CD4-positive, alpha-beta T cell treated with Interleukin-17A for 4 hours (primary cell): ENCODE data around the gene ADAMTSL4.
"Not testable (repeated sequence)": the region's sequence is repeated elsewhere in the genome, so short reads cannot be mapped to it uniquely, and the experiment has no call there.

Source experiments
- DNase-seq: peaks from one replicate; pipeline ENCODE4 v3.0.0-alpha.2; 2020; ENCODE audit warnings: mixed read lengths

Gene ADAMTSL4

DNA sequence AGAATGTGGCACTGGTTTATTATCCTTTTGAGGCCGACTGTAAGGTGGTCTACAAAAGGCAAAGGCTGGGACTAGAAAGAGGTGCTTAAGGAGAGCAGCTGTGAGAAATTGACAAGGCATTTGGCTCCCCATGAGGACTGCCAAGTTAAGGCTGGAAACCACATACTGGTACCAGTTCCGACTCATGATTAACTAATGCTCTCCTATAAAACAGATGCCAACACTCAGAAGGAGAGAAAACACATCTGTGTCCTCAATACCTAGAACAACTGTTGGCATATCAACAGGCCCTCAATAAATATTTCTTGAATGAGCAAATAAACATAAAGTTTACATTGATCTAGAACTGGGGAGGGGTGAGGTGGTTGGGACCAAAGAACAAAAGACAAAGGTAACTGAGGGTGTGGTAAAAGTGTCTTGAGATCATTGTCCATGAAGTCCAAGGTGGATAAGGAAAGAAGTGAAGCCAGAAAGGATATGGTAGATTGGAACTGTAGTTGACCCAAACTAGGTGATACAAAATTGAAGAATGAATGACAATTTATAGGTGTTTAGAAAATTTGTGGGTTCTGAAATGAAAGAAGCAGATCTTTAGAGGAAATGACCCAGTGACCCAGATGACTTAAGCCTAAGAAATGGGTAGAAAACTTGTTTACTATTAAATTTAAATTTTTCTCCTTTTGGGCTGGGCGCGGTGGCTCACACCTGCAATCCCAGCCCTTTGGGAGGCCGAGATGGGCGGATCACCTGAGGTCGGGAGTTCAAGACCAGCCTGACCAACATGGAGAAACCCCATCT lies 47.1 kb downstream of the ADAMTSL4 start:
- no peak for DNase-seq

DNA sequence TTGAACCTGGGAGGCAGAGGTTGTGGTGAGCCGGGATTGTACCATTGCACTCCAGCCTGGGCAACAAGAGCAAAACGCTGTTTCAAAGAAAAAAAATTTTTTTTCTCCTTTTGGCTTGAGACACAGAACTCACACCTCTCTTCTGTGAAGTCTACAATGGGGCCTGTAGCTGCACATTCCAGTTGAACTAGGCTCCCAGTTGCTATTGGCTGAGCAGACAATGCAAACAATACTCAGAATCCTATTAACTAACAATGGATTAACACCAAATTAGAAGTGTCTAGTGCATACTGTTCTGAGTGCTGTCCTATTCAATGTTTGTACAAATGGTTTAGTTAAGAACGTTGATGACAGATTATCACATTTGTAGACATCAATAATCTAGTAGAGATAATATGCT lies 47.8 kb downstream of the ADAMTSL4 start:
- DNase-seq, result no peak

- DNase-seq, result not testable (repeated sequence)
Measured at GRCh38 chr1:150598346-150598745, 49.1 kb downstream of the ADAMTSL4 start.

DNA sequence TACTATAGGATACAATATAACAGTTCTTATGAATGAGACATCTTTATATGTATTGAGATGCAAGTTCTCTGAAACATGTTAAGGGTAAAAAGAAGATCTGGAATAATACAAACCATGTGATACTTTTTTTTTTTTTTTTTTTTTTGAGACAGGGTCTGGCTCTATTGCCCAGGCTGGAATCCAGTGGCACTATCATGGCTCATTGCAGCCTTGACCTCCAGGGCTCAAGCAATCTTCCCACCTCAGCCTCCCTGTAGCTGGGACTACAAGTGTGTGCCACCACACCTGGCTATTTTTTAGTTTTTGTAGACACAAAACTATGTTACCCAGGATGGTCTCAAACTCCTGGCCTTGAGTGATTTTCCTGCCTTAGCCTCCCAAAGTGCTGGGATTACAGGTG lies 52.3 kb downstream of the ADAMTSL4 start:
- no peak for DNase-seq

GRCh38 chr1:150602372-150602771 lies 53.2 kb downstream of the ADAMTSL4 start:
- DNase-seq, result not testable (repeated sequence)

- DNase-seq, result no peak
Measured at GRCh38 chr1:150603711-150604110, 54.5 kb downstream of the ADAMTSL4 start.

DNA sequence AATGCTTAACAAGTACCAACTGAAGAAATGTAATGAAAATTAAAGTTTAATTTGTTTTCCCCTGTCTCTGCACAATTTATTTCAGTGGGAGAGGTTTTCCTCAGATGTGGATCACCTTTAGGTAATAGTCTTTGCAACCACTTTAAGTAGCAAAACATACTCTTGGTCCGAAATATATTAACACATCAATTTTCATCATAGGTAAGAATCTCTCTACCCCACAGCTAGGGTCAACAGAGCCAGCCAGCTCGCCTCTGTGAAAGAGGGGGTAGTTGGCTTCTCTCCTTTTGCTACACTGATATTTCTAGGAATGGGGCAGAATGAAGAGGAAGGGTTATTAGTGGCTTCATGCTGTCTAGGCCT lies 55.0 kb downstream of the ADAMTSL4 start:
- DNase-seq, result no peak

DNA sequence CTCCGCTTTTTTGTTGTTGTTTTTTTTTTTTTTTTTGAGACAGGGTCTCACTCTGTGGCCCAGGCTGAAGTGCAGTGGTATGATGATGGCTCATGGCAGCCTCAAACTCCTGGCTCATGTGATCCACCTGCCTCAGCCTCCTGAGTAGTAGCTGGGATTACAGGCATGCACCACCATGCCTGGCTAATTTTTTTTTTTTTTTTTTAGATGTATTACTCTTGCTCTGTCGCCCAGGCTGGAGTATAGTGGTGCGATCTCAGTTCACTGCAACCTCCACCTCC lies 56.2 kb downstream of the ADAMTSL4 start:
- not testable (repeated sequence) for DNase-seq

- no peak for DNase-seq
Measured at GRCh38 chr1:150606463-150607142, 57.4 kb downstream of the ADAMTSL4 start.

DNA sequence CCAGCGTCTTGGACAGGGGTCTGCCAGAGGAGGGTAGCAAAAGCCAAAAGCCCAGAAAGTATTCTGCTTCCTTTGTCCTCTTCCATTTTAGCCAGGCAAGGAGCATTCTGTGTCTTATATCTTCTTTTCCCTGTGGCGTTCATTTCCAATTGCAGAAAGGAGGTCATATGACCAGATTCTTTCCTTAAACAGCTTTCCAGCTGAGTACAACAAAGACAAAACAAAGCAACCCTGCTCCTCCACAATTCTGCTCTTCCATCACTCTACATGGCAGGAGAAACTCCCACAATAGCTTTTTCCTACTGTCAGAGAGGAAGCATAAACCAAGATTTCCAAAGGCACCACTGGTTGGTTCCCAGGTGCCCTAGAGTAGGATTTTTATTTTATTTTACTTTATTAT lies 60.5 kb downstream of the ADAMTSL4 start:
- DNase-seq, result no peak
